BE2C (cell line): ENCODE results near the gene POMGNT1.

Experiments used
- DNase-seq: peaks from one replicate; pipeline ENCODE4 v3.0.0-alpha.2; 2020
- H3K27me3 ChIP-seq: fragments of 250-450 bp; sonication (Bioruptor Pico); 2 replicates; pipeline ENCODE4 v1.5.1; 2020; ENCODE audit warnings: mild to moderate bottlenecking
- H3K36me3 ChIP-seq: fragments of 250-450 bp; sonication (Bioruptor Pico); 2 replicates; pipeline ENCODE4 v1.5.1; 2020; ENCODE audit warnings: mild to moderate bottlenecking
- H3K4me1 ChIP-seq: fragments of 250-450 bp; sonication (Bioruptor Pico); 2 replicates; pipeline ENCODE4 v1.5.1; 2020
- H3K4me3 ChIP-seq: 2 replicates; pipeline ENCODE4 v1.5.1; 2011; ENCODE audit warnings: low read depth, low read length
- H3K9me3 ChIP-seq: fragments of 250-450 bp; sonication (Bioruptor Pico); 2 replicates; pipeline ENCODE4 v1.5.1; 2020
- TF ChIP-seq, protein P1 (sequence below): IDR thresholded peaks from 2 replicates; pipeline ENCODE4 v1.5.1; 2012; ENCODE audit warnings: mild to moderate bottlenecking, low read depth, low read length

POMGNT1 gene

DNA sequence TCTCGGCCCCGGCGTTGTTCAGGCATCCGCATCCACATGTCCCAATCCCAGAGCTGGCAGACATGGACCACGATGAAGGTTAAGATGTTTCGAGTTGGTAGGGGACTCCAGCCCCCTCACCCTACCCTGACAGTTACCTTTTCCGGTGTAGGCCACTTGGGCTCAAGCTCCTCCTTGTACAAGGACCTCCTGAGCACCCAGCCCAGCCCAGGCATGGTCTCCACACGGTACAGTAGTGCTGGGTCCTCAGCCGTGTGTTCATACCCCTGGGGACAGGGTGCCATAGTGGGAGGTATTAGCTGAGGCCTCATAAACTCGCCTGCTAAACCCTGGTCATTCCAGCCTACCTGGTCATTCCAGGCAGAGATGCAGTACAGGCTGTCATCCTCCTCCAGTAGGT is 6.1 kb downstream of the POMGNT1 start:
- H3K4me1 ChIP-seq, result no peaks in the 10 kb centered on the region
- H3K9me3 ChIP-seq, result no peaks in the 10 kb centered on the region
- H3K4me3 ChIP-seq, result no peak overlapping the region
- TF ChIP-seq, protein P1, sequence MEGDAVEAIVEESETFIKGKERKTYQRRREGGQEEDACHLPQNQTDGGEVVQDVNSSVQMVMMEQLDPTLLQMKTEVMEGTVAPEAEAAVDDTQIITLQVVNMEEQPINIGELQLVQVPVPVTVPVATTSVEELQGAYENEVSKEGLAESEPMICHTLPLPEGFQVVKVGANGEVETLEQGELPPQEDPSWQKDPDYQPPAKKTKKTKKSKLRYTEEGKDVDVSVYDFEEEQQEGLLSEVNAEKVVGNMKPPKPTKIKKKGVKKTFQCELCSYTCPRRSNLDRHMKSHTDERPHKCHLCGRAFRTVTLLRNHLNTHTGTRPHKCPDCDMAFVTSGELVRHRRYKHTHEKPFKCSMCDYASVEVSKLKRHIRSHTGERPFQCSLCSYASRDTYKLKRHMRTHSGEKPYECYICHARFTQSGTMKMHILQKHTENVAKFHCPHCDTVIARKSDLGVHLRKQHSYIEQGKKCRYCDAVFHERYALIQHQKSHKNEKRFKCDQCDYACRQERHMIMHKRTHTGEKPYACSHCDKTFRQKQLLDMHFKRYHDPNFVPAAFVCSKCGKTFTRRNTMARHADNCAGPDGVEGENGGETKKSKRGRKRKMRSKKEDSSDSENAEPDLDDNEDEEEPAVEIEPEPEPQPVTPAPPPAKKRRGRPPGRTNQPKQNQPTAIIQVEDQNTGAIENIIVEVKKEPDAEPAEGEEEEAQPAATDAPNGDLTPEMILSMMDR, result no peak
- H3K36me3 ChIP-seq, result no peaks in the 10 kb centered on the region
- no peaks in the 10 kb centered on the region for H3K27me3 ChIP-seq
- no peak for DNase-seq

DNA sequence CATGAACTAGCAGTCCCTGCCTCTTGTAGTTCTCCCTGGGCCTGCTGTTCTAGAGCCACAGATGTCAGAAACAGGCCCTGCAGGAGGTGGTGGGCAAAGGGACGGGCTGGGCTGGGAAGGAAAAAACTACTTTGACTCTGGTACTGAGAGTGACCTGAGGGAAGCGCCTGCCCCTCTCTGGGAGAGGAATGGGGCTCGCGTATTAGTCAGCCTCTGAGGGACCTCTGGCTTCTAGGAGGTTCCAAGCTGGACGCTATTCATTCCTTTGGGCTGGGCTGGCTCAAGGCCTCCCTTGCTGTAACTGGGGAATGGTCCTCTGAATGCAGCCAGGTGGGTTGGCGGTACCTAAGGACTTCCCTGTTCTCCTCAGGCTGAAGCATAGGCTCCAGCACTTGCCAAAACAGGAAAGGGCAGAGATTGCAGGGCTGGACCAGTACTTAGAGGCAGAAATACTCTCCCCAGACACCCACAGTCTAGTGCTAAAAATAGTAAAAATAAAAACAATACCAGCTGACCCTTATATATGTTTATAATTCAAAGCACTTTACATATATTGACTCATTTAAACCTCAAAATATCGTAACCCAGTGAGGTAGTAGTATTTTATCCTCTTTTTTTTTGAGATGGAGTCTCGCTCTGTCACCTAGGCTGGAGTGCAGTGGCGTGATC is 7.1 kb downstream of the POMGNT1 start:
- H3K9me3 ChIP-seq, result no peaks in the 10 kb centered on the region
- no peak for DNase-seq
- no peaks in the 10 kb centered on the region for H3K27me3 ChIP-seq
- no peak overlapping the region for H3K4me3 ChIP-seq
- H3K4me1 ChIP-seq, result no peaks in the 10 kb centered on the region
- H3K36me3 ChIP-seq, result no peaks in the 10 kb centered on the region
- TF ChIP-seq, protein P1, result no peak

DNA sequence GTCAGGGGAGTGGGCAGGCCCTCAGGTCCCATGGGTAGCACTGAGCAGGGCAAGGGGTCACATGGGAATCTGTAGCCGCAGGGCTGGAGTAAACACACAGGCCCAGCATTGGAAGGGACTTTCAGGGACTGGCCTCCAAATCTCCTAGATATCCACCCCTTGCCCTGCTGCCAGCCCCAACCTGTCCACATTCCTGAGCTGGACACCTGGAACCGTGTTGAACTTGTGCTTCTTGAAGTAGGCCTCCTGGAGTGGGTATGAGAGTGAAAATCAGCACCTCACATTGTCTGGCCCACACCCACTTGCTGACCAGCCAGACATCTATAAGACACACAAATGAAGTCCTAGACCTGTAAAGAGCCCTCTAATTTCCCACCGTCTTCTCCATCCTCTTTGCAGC is 7.7 kb downstream of the POMGNT1 start:
- DNase-seq, result no peak
- Histone ChIP-seq H3K4me1 (no peaks in the 10 kb centered on the region), H3K36me3 (no peaks in the 10 kb centered on the region), H3K27me3 (no peaks in the 10 kb centered on the region), H3K4me3 (no peak overlapping the region), H3K9me3 (no peaks in the 10 kb centered on the region)
- TF ChIP-seq, protein P1, result no peak

DNA sequence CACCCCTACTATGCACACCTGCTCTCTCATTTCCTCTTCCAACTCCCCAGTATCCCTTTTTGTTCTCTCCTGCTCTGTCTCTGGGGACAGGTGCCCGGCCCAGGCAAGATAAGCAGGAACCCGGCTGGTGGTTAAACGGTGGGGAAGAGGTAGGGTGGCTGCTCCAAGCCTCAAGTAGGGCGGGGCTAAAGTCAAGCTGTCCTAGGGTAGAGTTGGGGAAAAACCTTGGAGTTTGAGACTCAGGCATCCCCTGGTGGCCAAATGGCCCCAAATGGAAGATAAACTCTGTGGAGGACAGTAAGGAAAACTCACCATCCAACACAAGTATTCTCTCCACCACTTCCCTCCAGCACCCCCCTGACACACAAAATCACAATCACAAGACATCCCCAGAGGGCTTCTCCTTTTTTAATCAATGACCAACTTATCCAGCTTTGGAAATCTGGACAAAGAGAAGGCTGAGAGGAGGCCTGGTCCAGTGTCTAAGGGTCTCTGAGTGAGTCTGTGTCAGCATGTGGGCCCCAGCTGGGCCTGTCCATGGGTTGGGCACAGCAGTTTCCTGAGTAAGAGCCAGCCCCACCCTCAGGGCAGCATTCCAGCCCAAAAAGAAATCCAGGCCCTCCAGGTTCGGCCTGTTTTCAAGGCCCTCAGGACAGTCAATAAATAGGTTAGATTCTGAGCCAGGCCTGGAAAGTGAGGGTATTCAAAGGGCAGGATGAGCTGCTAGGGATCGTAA is 9.8 kb downstream of the POMGNT1 start:
- Histone ChIP-seq H3K36me3 (no peaks in the 10 kb centered on the region), H3K4me1 (no peaks in the 10 kb centered on the region), H3K27me3 (no peaks in the 10 kb centered on the region), H3K9me3 (no peaks in the 10 kb centered on the region), H3K4me3 (no peak overlapping the region)
- DNase-seq, result no peak
- TF ChIP-seq, protein P1, result no peak

DNA sequence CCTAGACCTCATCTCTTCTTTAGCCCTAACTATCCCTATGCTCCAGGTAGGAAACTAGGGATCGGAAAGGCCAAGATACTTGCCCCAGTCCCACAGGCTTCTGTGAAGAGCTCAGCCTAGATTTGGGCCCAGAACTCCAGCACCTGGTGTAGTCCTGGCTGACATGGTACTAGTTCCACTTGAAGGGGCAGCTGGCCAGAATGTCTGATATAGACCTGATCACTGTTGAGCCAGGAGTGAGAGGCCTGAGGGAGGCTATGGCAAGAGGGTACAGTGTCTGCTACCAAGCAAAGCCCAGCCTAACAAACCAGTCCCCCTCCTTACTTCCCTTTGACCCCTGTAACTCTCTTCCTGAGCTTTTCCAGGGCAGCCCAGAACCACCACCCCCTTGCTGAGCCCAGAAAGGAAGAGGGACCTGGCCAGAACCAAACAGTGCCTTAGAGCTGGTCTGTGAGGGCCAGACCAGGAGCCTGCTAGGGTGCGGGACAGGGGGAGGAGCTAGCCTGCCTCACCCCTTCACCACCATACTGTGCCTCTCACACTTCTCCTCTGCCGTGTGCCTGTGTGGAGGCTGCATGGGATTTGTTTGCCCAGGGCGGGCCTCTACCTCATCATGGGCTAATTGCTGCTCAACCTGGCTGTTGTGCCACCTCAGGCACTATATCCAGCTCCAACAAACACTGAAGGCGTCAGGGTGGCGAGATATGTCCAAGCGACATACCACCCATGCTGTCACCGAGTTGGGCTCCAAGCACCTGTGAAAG is 10.9 kb downstream of the POMGNT1 start:
- Histone ChIP-seq H3K9me3 (no peaks in the 10 kb centered on the region), H3K36me3 (no peaks in the 10 kb centered on the region), H3K27me3 (no peaks in the 10 kb centered on the region), H3K4me1 (no peaks in the 10 kb centered on the region), H3K4me3 (no peak overlapping the region)
- no peak for DNase-seq
- TF ChIP-seq, protein P1, result no peak
